K562 (cell line): ENCODE data around the gene NRCAM. TPM values are rescaled to one million over a fixed set of nuclear protein-coding genes. Genes with fewer than 3 reads are reported as not detected.

Source experiments
- ATAC-seq: fragments of 200-7000 bp; cut with Tn5 transposase; 3 replicates; pipeline ENCODE4 v1.9.1; 2020; ENCODE audit warnings: moderate library complexity
- BruUV-seq: library from RNA; stranded (reverse); fragments of 400-500 nt; replicated peaks from 2 replicates; lab custom pipeline; 2021; lab: Mats Ljungman, UMichigan
- CTCF ChIA-PET: fragments of 300-600 bp; formaldehyde crosslinking; extraction: SDS; loops from one replicate; lab custom pipeline; 2021; ENCODE audit warnings: low intra/inter-chr PET ratio; lab: Yijun Ruan, JAX
- POLR2A ChIA-PET: fragments of 300-600, 350-650 bp; sonication (Branson Sonifier 250); formaldehyde crosslinking; extraction: SDS; loops from one replicate; lab custom pipeline; 2021; ENCODE audit warnings: antibody characterized with exemption, inconsistent platforms; lab: Yijun Ruan, JAX
- DNase-seq, 4 experiments: peaks; one replicate each; pipeline versions ENCODE4 v3.0.0 to v3.0.0-alpha.2; 2011 to 2018; ENCODE audit warnings: low spot score in 3 of 4, mixed read lengths in 3 of 4; ENCODE audit errors: extremely low read depth in 1 of 4
- FAIRE-seq: peaks from 2 replicates; lab custom pipeline; 2011; peaks lifted over from hg19 to GRCh38; lab: Jason Lieb, UNC
- H2AFZ ChIP-seq: 2 replicates; pipeline ENCODE4 v1.6.0; 2011; ENCODE audit warnings: low read depth, low read length, control low read depth, inconsistent platforms
- H3K27ac ChIP-seq: fragments of 200-600 bp; 3 replicates; pipeline ENCODE4 v1.8.0; 2011; ENCODE audit warnings: low read depth, mild to moderate bottlenecking, control low read depth, inconsistent platforms, low read length, moderate library complexity, mixed read lengths; ENCODE audit errors: extremely low read depth
- H3K27me3 ChIP-seq, 2 experiments: fragments of 300-600 bp in 1 of 2; 2 replicates in 1 of 2; 3 replicates in 1 of 2; pipeline versions ENCODE4 v1.6.0 to v1.8.0; 2011; ENCODE audit warnings: inconsistent platforms in 2 of 2, low read length in 2 of 2, mild to moderate bottlenecking in 1 of 2, mixed read lengths in 1 of 2, moderate library complexity in 1 of 2; ENCODE audit not compliant: control insufficient read depth in 2 of 2, insufficient read depth in 2 of 2
- H3K36me3 ChIP-seq: fragments of 300-600 bp; 3 replicates; pipeline ENCODE4 v1.8.0; 2011; ENCODE audit warnings: mild to moderate bottlenecking, low read length, inconsistent platforms; ENCODE audit not compliant: control insufficient read depth, insufficient read depth
- H3K4me1 ChIP-seq, 2 experiments: fragments of 200-600 bp in 1 of 2; replicated peaks in 1 of 2; 2 replicates in 1 of 2; 3 replicates in 1 of 2; pipeline versions ENCODE4 v1.5.1 to v1.8.0; 2011; ENCODE audit warnings: inconsistent platforms in 2 of 2, low read length in 2 of 2, mild to moderate bottlenecking in 1 of 2, mixed read lengths in 1 of 2, moderate library complexity in 1 of 2; ENCODE audit not compliant: control insufficient read depth in 2 of 2, insufficient read depth in 2 of 2
- H3K4me2 ChIP-seq: 2 replicates; pipeline ENCODE4 v1.6.1; 2011; ENCODE audit warnings: low read length, control low read depth, inconsistent platforms, mixed read lengths; ENCODE audit not compliant: insufficient read depth
- H3K4me3 ChIP-seq: fragments of 200-600 bp; sonication (generic), shearing (Covaris generic); 2 replicates; pipeline ENCODE4 v1.5.1; 2016; ENCODE audit warnings: control low read depth, inconsistent platforms
- H3K79me2 ChIP-seq: fragments of 200-600 bp; 3 replicates; pipeline ENCODE4 v1.8.0; 2011; ENCODE audit warnings: low read length, inconsistent platforms; ENCODE audit not compliant: control insufficient read depth, insufficient read depth
- H3K9ac ChIP-seq, 2 experiments: 2 replicates each; pipeline versions ENCODE4 v1.6.0 to v1.6.1; 2011; ENCODE audit warnings: low read depth in 2 of 2, low read length in 2 of 2, control low read depth in 1 of 2, inconsistent platforms in 1 of 2, mild to moderate bottlenecking in 1 of 2, mixed read lengths in 1 of 2; ENCODE audit not compliant: insufficient read depth in 1 of 2
- H3K9me1 ChIP-seq: one replicate; pipeline ENCODE4 v1.6.0; 2011; ENCODE audit warnings: inconsistent platforms, mild to moderate bottlenecking, low read length, moderate library complexity; ENCODE audit not compliant: control insufficient read depth, insufficient read depth
- H3K9me3 ChIP-seq: replicated peaks from 2 replicates; pipeline ENCODE4 v1.5.1; 2011; ENCODE audit warnings: low read depth, low read length, inconsistent platforms; ENCODE audit not compliant: control insufficient read depth, insufficient read depth
- H4K20me1 ChIP-seq: replicated peaks from 2 replicates; pipeline ENCODE4 v1.6.1; 2011; ENCODE audit warnings: low read length, inconsistent platforms, mixed read lengths; ENCODE audit not compliant: control insufficient read depth, insufficient read depth
- BCOR ChIP-seq: fragments of 450-650 bp; IDR thresholded peaks from 2 replicates; pipeline ENCODE4 v1.6.1; 2016
- CBFA2T2 ChIP-seq: fragments of 450-650 bp; conservative IDR thresholded peaks from 2 replicates; pipeline ENCODE4 v1.6.1; 2017; ENCODE audit warnings: mild to moderate bottlenecking
- CHD4 ChIP-seq: fragments of 200-600 bp; sonication (generic); IDR thresholded peaks from 3 replicates; pipeline ENCODE4 v1.6.1; 2012; ENCODE audit warnings: low read depth, mild to moderate bottlenecking, mixed read lengths, low read length, inconsistent platforms; ENCODE audit not compliant: insufficient read depth, insufficient replicate concordance, poor library complexity, severe bottlenecking
- CREB1 ChIP-seq, 2 experiments: sonication (generic) in 1 of 2; formaldehyde crosslinking in 1 of 2; IDR thresholded peaks; 2 replicates each; pipeline versions ENCODE4 v1.6.1 to v1.8.0; 2012 to 2022; ENCODE audit warnings: inconsistent platforms in 1 of 2, mild to moderate bottlenecking in 1 of 2, missing genetic modification reagents in 1 of 2, moderate library complexity in 1 of 2
- CREBBP ChIP-seq: IDR thresholded peaks from one replicate; pipeline ENCODE4 v1.6.1; 2012; ENCODE audit warnings: low read depth, mild to moderate bottlenecking, control low read depth, inconsistent platforms, low read length
- ESRRA ChIP-seq: fragments of 450-650 bp; IDR thresholded peaks from 2 replicates; pipeline ENCODE4 v1.6.1; 2014; ENCODE audit warnings: low read depth, mild to moderate bottlenecking, moderate library complexity, borderline replicate concordance
- PRPF4 ChIP-seq: fragments of 200-400 bp; formaldehyde crosslinking; IDR thresholded peaks from one replicate; pipeline ENCODE4 v1.6.1; 2017; ENCODE audit warnings: low read length, low read depth, mild to moderate bottlenecking; ENCODE audit not compliant: insufficient read depth, poor library complexity, severe bottlenecking
- RBM25 ChIP-seq: fragments of 200-400 bp; formaldehyde crosslinking; IDR thresholded peaks from 2 replicates; pipeline ENCODE4 v1.6.1; 2018; ENCODE audit warnings: low read length, low read depth, moderate library complexity; ENCODE audit not compliant: severe bottlenecking
- RFX5 ChIP-seq: IDR thresholded peaks from 2 replicates; pipeline ENCODE4 v1.6.1; 2011; ENCODE audit warnings: low read depth, mild to moderate bottlenecking, improper control_type of control experiment, low read length
- TGIF2 ChIP-seq: sonication (generic); formaldehyde crosslinking; IDR thresholded peaks from 2 replicates; pipeline ENCODE4 v1.8.1; 2022; ENCODE audit warnings: mild to moderate bottlenecking, missing genetic modification reagents, moderate library complexity
- ZFP36 ChIP-seq: fragments of 150-350 bp; IDR thresholded peaks from 2 replicates; pipeline ENCODE4 v1.6.1; 2018; ENCODE audit warnings: low read length, low read depth; ENCODE audit not compliant: partially characterized antibody
- ZNF232 ChIP-seq: sonication (generic); formaldehyde crosslinking; IDR thresholded peaks from 2 replicates; pipeline ENCODE4 v1.8.0; 2022; ENCODE audit warnings: mild to moderate bottlenecking, missing genetic modification reagents
- ZNF507 ChIP-seq: conservative IDR thresholded peaks from 2 replicates; pipeline ENCODE4 v1.6.1; 2017; ENCODE audit warnings: missing genetic modification characterization, missing compliant biosample characterization
- ZNF76 ChIP-seq: fragments of 250-450 bp; sonication (Bioruptor Pico); IDR thresholded peaks from 2 replicates; pipeline ENCODE4 v1.4.0; 2020; ENCODE audit warnings: mild to moderate bottlenecking, moderate library complexity, borderline replicate concordance
- in situ Hi-C: fragments of 300-500 bp; cut with MboI; formaldehyde crosslinking; loops from 4 replicates; pipeline ENCODE4 v1.15.0; 2018; ENCODE audit warnings: inconsistent platforms, mixed read lengths
- intact Hi-C: fragments of 100-400 bp; cut with micrococcal nuclease; formaldehyde crosslinking; loops from 2 replicates; pipeline ENCODE4 v1.14.2; 2022
- polyA plus RNA-seq, 8 experiments: library from polyadenylated mRNA; depleted of rRNA in 4 of 8; stranded (reverse) in 5 of 8; unstranded in 3 of 8; fragments of >200 nt; fragmentation: Nextera tagmentation in 2 of 8; fragmentation: Illumina TruSeq in 1 of 8; extraction: Ambion mirVana in 2 of 8; extraction: Trizol in 1 of 8; gene quantifications; 2 replicates each; pipeline versions ENCODE4 v1.2.1 to v1.2.3, GENCODE V29; 2011 to 2014; ENCODE audit warnings: inconsistent platforms in 1 of 8, missing spikeins in 1 of 8
- total RNA-seq, 7 experiments: library from RNA; depleted of rRNA in 6 of 7; stranded (reverse); fragments of >200 nt in 6 of 7; fragmentation: Illumina TruSeq in 2 of 7; extraction: Trizol in 2 of 7; gene quantifications; 2 replicates each; pipeline versions ENCODE4 v1.2.1 to v1.2.3, GENCODE V29; 2011 to 2021; ENCODE audit warnings: low replicate concordance in 1 of 7
- TF ChIP-seq, protein P1 (sequence below), 2 experiments: fragments of 450-650 bp; IDR thresholded peaks; 2 replicates each; pipeline ENCODE4 v1.6.1; 2016; ENCODE audit warnings: mild to moderate bottlenecking in 2 of 2, borderline replicate concordance in 1 of 2, low read depth in 1 of 2, moderate library complexity in 1 of 2

NRCAM gene
- total and polyA plus RNA-seq, 9 of the 15 experiments (the other 6 are each of a cell fraction or from before 2014, with no cell fraction given): 0.03 to 0.54 (median 0.12) TPM; not detected in 1

DNA sequence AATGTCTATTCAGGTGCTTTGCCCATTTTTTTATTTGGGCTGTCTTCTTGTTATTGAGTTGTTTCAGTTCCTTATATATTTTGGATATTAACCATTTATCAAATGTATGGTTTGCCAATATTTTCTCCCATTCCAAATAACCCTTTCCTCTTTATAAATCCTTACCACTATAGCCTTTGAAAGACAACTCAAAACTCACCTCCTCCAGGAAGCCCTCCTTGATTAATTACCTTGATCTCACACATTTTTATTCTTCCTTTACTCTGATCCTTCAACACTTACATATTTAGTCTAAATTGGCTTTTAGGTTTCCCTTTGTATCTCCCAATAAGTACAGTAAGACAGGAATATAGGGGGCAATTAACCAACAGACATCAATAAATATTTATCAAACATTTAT lies 42.9 kb downstream of the NRCAM start:
- Histone ChIP-seq H3K27me3 (peaks cover 17 to 32% of the 10 kb centered on the region in 2 experiments), H3K27ac (no peak overlapping the region), H3K9me1 (no peaks in the 10 kb centered on the region), H3K9me3 (no peaks in the 10 kb centered on the region), H3K4me1 (peaks cover 0 to 4% of the 10 kb centered on the region in 2 experiments; a peak in 2 of 5 replicates), H3K4me3 (no peak overlapping the region), H3K79me2 (no peaks in the 10 kb centered on the region), H3K4me2 (no peak overlapping the region), H3K9ac (no peak overlapping the region), H2AFZ (no peak overlapping the region), H4K20me1 (no peaks in the 10 kb centered on the region), H3K36me3 (no peaks in the 10 kb centered on the region)
- no peak for DNase-seq
- no peak for ATAC-seq
- intact Hi-C loops (no loop called here), in situ Hi-C loops (no loop called here)
- no TSS peak for BruUV-seq
- no peak for FAIRE-seq
- ChIA-PET POLR2A (interaction anchor here (1.0 to 1.2 kb wide), 2 partner anchors 9 to 12 kb away, joined by 4 to 5 read pairs; no protein-coding TSS in a partner anchor), CTCF (no interaction called here)
- TF ChIP-seq TGIF2 (CRISPR knock-in tag) (no peak), PRPF4 (no peak), RFX5 (no peak), ZNF76 (CRISPR knock-in tag) (no peak), ZNF507 (tag) (no peak), CHD4 (peak; percentile 68), ESRRA (no peak), CBFA2T2 (no peak), ZNF232 (CRISPR knock-in tag) (no peak), CREBBP (no peak), CREB1 (IDR thresholded peaks at IDR 0.05) (no peak), CREB1 (CRISPR knock-in tag; IDR thresholded peaks at IDR 0.05) (no peak), ZFP36 (peak; percentile 99), RBM25 (peak; percentile 97), BCOR (peak; percentile 93)
- TF ChIP-seq, protein P1, sequence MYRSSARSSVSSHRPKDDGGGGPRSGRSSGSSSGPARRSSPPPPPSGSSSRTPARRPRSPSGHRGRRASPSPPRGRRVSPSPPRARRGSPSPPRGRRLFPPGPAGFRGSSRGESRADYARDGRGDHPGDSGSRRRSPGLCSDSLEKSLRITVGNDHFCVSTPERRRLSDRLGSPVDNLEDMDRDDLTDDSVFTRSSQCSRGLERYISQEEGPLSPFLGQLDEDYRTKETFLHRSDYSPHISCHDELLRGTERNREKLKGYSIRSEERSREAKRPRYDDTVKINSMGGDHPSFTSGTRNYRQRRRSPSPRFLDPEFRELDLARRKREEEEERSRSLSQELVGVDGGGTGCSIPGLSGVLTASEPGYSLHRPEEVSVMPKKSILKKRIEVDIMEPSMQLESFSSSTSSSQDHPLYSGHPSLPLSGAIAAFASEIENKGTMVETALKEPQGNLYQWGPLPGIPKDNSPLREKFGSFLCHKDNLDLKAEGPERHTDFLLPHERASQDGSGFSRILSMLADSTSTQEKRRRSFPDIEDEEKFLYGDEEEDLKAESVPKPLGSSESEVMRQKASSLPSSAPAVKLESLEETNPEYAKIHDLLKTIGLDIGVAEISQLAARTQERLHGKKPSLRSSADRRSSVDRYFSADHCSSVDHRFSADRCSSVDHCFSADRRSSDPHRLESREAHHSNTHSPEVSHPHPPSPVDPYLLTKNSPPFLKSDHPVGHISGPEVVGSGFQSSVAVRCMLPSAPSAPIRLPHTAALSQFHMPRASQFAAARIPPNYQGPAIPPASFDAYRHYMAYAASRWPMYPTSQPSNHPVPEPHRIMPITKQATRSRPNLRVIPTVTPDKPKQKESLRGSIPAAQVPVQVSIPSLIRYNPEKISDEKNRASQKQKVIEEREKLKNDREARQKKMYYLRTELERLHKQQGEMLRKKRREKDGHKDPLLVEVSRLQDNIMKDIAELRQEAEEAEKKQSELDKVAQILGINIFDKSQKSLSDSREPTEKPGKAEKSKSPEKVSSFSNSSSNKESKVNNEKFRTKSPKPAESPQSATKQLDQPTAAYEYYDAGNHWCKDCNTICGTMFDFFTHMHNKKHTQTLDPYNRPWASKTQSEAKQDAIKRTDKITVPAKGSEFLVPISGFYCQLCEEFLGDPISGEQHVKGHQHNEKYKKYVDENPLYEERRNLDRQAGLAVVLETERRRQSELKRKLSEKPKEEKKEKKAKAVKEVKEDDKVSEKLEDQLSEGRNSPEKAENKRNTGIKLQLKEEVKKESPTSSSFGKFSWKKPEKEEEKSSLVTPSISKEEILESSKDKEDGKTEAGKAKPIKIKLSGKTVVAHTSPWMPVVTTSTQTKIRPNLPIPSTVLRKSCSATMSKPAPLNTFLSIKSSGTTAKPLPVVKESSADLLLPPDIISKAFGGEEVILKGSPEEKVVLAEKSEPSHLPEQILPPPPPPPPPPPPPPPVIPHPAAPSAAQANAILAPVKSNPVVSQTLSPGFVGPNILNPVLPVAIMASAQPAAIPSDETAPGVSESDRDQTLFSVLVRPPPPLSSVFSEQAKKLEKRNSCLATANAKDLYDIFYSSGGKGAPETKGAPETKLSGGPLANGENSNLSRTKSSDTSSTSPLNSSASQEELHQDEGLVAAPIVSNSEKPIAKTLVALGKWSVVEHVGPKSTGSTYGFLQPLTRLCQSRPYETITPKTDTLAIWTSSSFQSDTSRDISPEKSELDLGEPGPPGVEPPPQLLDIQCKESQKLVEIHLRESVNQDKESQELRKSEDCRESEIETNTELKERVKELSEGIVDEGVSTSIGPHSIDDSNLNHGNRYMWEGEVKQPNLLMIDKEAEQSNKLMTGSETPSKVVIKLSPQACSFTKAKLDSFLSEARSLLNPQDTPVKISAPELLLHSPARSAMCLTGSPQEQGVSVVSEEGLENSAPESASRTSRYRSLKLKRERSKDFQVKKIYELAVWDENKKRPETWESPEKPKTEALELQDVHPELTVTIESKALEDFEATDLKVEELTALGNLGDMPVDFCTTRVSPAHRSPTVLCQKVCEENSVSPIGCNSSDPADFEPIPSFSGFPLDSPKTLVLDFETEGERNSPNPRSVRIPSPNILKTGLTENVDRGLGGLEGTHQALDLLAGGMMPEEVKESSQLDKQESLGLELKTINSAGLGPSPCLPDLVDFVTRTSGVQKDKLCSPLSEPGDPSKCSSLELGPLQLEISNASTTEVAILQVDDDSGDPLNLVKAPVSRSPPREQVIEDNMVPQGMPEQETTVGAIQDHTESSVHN (IDR thresholded peaks at IDR 0.05; ENCODE audit: borderline replicate concordance in 1 of 2, low read depth in 1 of 2): no peak
